Smooth muscle cell (in vitro differentiated cells): ENCODE data around the gene ARL17B. TPM values are rescaled to one million over a fixed set of nuclear protein-coding genes. Genes with fewer than 3 reads are reported as not detected.
"Not testable (repeated sequence)": the region's sequence is repeated elsewhere in the genome, so short reads cannot be mapped to it uniquely, and the experiment has no call there.

Experiments
- DNase-seq: peaks from one replicate; lab custom pipeline; 2025; ENCODE audit not compliant: unreplicated experiment; lab: John Stamatoyannopoulos, UW
- H2AFZ ChIP-seq: fragments of 200-600 bp; sonication (generic); 2 replicates; pipeline ENCODE4 v1.6.0; 2016; ENCODE audit warnings: antibody characterized with exemption, low read depth, mild to moderate bottlenecking
- H3F3A ChIP-seq: fragments of 200-600 bp; sonication (generic); 2 replicates; pipeline ENCODE4 v1.6.0; 2017; ENCODE audit warnings: antibody characterized with exemption, low read depth
- H3K27ac ChIP-seq: fragments of 200-600 bp; sonication (generic); 2 replicates; pipeline ENCODE4 v1.5.1; 2016; ENCODE audit warnings: low read depth, mild to moderate bottlenecking
- H3K27me3 ChIP-seq: fragments of 200-600 bp; sonication (generic); 2 replicates; pipeline ENCODE4 v1.6.1; 2016; ENCODE audit warnings: low read depth, mild to moderate bottlenecking
- H3K36me3 ChIP-seq: fragments of 200-600 bp; sonication (generic); 2 replicates; pipeline ENCODE4 v1.5.1; 2016; ENCODE audit warnings: low read depth
- H3K4me1 ChIP-seq: fragments of 200-600 bp; sonication (generic); 2 replicates; pipeline ENCODE4 v1.5.1; 2016; ENCODE audit warnings: low read depth
- H3K4me2 ChIP-seq: fragments of 200-600 bp; sonication (generic); 2 replicates; pipeline ENCODE4 v1.6.0; 2016; ENCODE audit warnings: mild to moderate bottlenecking
- H3K4me3 ChIP-seq: fragments of 200-600 bp; sonication (generic); 2 replicates; pipeline ENCODE4 v1.5.1; 2016; ENCODE audit warnings: mild to moderate bottlenecking
- H3K79me2 ChIP-seq: fragments of 200-600 bp; sonication (generic); 2 replicates; pipeline ENCODE4 v1.6.0; 2016; ENCODE audit warnings: low read depth, mild to moderate bottlenecking
- H3K9ac ChIP-seq: fragments of 200-600 bp; sonication (generic); 2 replicates; pipeline ENCODE4 v1.6.0; 2016; ENCODE audit warnings: low read depth
- H3K9me3 ChIP-seq: fragments of 200-600 bp; sonication (generic); replicated peaks from 2 replicates; pipeline ENCODE4 v1.5.1; 2016; ENCODE audit warnings: low read depth
- H4K20me1 ChIP-seq: fragments of 200-600 bp; sonication (generic); 2 replicates; pipeline ENCODE4 v1.6.0; 2016; ENCODE audit warnings: low read depth
- WGBS: methylation state at CpG from one replicate; pipeline ENCODE4 v1.1.7; 2016; ENCODE audit warnings: low lambda C conversion rate; 5-methylcytosine and 5-hydroxymethylcytosine counted together
- polyA plus RNA-seq: library from polyadenylated mRNA; unstranded; fragments of >200 nt; fragmentation: Nextera tagmentation; extraction: Ambion mirVana; gene quantifications from 2 replicates; pipeline ENCODE4 v1.2.1, GENCODE V29; 2016
- total RNA-seq: library from RNA; depleted of rRNA; stranded (reverse); fragments of >200 nt; gene quantifications from 2 replicates; pipeline ENCODE4 v1.2.3, GENCODE V29; 2014

Gene ARL17B
- total and polyA plus RNA-seq, 2 experiments from 2014 or later: 8.2 to 11.8 TPM

GRCh38 chr17:46383118-46383517 is 21.6 kb upstream of the ARL17B start:
- not testable (repeated sequence) for H3K27me3 ChIP-seq, H3K27ac ChIP-seq, H3K9ac ChIP-seq, H3F3A ChIP-seq, H3K79me2 ChIP-seq, H3K9me3 ChIP-seq, DNase-seq, H4K20me1 ChIP-seq, H3K4me1 ChIP-seq, H3K36me3 ChIP-seq, H3K4me3 ChIP-seq, H3K4me2 ChIP-seq, H2AFZ ChIP-seq
- 97% methylated on average over 3 of the region's 4 CpGs for WGBS

DNA sequence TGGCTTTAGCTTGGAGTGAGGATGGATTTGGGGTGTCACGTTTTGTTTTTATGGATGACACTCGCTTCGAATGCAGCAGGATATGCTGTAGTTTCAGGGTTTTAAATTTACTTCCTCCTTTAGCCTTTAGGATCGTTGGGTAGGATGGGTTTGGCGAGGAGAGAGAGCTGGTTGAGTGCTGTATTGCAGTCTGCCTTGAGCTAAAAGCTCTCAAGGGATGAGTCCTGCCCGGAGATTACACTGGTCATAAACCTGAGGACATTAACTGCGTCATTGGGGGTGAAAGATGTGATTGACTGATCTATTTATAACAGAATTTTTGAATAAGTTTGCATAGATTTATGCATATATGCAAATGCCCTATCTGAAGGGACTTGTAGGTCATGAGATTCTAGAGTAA is 11.9 kb upstream of the ARL17B start:
- H3K36me3 ChIP-seq, H4K20me1 ChIP-seq, H3K4me3 ChIP-seq, H3K79me2 ChIP-seq, H3K27me3 ChIP-seq, H3F3A ChIP-seq, H2AFZ ChIP-seq, H3K9ac ChIP-seq, H3K9me3 ChIP-seq, H3K4me2 ChIP-seq, DNase-seq, H3K27ac ChIP-seq, H3K4me1 ChIP-seq: not testable (repeated sequence)
- whole genome bisulfite sequencing: no CpG with 5 or more reads among the region's 7 CpGs

GRCh38 chr17:46372236-46373229 is 11.0 kb upstream of the ARL17B start:
- not testable (repeated sequence) for H3K4me3 ChIP-seq, H3K4me2 ChIP-seq, H3K9me3 ChIP-seq, H3K9ac ChIP-seq, H4K20me1 ChIP-seq, H2AFZ ChIP-seq, H3F3A ChIP-seq, H3K79me2 ChIP-seq, H3K36me3 ChIP-seq, H3K27ac ChIP-seq, H3K27me3 ChIP-seq, DNase-seq, H3K4me1 ChIP-seq
- WGBS: no CpG with 5 or more reads among the region's 95 CpGs

GRCh38 chr17:46367520-46367919 is 6.0 kb upstream of the ARL17B start:
- not testable (repeated sequence) for H3K9ac ChIP-seq, H3K27ac ChIP-seq, H3K79me2 ChIP-seq, H3F3A ChIP-seq, H3K4me2 ChIP-seq, H3K4me1 ChIP-seq, H3K27me3 ChIP-seq, H3K4me3 ChIP-seq, H2AFZ ChIP-seq, H3K9me3 ChIP-seq, DNase-seq, H4K20me1 ChIP-seq, H3K36me3 ChIP-seq
- no CpG with 5 or more reads among the region's 3 CpGs for WGBS

- not testable (repeated sequence) for H3K36me3 ChIP-seq, H3K9me3 ChIP-seq, H4K20me1 ChIP-seq, H3F3A ChIP-seq, DNase-seq, H3K9ac ChIP-seq, H3K4me1 ChIP-seq, H2AFZ ChIP-seq, H3K4me2 ChIP-seq, H3K27me3 ChIP-seq, H3K27ac ChIP-seq, H3K79me2 ChIP-seq
- peak overlapping the region; percentile 27 for H3K4me3 ChIP-seq
- no CpG with 5 or more reads among the region's 42 CpGs for WGBS
Observed at GRCh38 chr17:46361145-46361735, 326 bp downstream of the ARL17B start.

DNA sequence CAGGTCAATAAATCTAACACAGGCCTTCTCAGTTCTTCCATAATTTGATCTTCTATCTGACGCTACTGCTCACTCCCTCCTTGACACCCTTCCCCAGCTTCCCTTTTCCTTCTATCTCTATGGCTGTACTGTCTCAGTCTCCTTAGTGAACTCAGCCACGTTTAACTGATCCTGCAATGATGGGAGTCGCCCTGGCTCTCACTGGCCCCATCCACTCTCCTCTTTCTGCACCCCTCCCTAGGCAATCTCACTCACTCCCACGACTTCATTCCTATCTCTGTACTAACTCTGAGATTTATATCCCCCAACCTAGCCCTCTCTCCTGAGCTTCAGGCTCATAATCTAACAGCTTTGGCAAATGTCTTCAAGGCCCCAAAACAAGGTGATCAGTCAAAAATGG is 7.7 kb downstream of the ARL17B start:
- no CpG with 5 or more reads among the region's 4 CpGs for WGBS
- not testable (repeated sequence) for H3K36me3 ChIP-seq, H4K20me1 ChIP-seq, H3F3A ChIP-seq, H3K79me2 ChIP-seq, H3K27me3 ChIP-seq, H3K4me3 ChIP-seq, H3K27ac ChIP-seq, H3K9ac ChIP-seq, H3K4me1 ChIP-seq, H3K9me3 ChIP-seq, DNase-seq, H3K4me2 ChIP-seq, H2AFZ ChIP-seq

GRCh38 chr17:46349060-46349459 is 12.5 kb downstream of the ARL17B start:
- H3K4me1 ChIP-seq, H3K36me3 ChIP-seq, H4K20me1 ChIP-seq, H3K4me3 ChIP-seq, H3F3A ChIP-seq, H3K9me3 ChIP-seq, H3K27me3 ChIP-seq, H3K4me2 ChIP-seq, H3K79me2 ChIP-seq, DNase-seq, H3K27ac ChIP-seq, H3K9ac ChIP-seq, H2AFZ ChIP-seq: not testable (repeated sequence)
- no CpG with 5 or more reads among the region's 1 CpG for WGBS

DNA sequence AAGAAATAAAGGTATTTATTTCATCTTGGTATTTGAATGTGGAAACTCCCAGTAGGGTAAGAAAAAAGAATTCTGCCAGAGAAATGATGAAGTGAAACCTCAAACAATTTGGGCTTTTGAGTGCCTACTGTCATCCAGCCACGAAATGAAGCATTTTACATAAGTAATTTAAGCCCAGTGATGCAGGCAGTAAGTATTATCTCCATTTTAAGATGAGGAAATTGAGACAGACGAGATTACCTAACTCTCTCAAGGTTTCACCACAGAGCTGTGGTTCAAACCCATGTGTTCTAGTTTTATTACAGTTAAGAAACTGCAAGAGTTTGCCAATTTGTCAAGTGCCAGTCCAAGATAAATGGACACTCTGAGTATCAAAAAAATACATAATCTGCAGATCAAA is 13.2 kb downstream of the ARL17B start:
- H3K4me3 ChIP-seq, H3K4me1 ChIP-seq, H3K36me3 ChIP-seq, H3K9me3 ChIP-seq, H4K20me1 ChIP-seq, DNase-seq, H2AFZ ChIP-seq, H3K79me2 ChIP-seq, H3K27me3 ChIP-seq, H3K27ac ChIP-seq, H3K9ac ChIP-seq, H3K4me2 ChIP-seq, H3F3A ChIP-seq: not testable (repeated sequence)
- WGBS: no CpG with 5 or more reads among the region's 2 CpGs
